ENCODE results near the gene SHISA4.
"Not testable (repeated sequence)": the region's sequence is repeated elsewhere in the genome, so short reads cannot be mapped to it uniquely, and the experiment has no call there.

Gene SHISA4, protein sequence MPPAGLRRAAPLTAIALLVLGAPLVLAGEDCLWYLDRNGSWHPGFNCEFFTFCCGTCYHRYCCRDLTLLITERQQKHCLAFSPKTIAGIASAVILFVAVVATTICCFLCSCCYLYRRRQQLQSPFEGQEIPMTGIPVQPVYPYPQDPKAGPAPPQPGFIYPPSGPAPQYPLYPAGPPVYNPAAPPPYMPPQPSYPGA

GRCh38 chr1:201888282-201889089 lies at the start of gene SHISA4:
Gene SHISA4 (plus strand): TSS chr1:201888898. CDS start chr1:201888995, 97 bp downstream.
- DNase-seq (ENCODE audit: low read depth): peak; percentile 91

GRCh38 chr1:201839089-201839488 lies 49.6 kb upstream of the SHISA4 start:
- not testable (repeated sequence) for DNase-seq (ENCODE audit: low read depth)

DNA sequence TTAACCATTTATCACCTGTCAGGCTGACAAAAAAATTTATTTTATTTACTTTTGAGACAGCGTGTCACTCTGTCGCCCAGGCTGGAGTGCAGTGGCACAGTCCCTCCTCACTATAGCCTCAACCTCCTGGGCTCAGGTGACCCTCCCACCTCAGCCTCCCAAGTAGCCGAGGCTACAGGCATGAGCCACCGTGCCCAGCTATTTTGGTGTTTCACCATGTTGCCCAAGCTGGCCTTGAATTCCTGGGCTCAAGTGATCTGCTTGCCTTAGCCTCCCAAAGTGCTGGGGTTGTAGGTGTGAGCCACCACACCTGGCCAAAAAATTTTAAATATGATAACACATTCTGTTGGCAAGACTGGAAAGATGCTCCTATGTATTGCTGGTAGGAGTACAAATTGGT lies 48.6 kb upstream of the SHISA4 start:
- DNase-seq (ENCODE audit: low read depth): no peak

GRCh38 chr1:201840490-201840889 lies 48.2 kb upstream of the SHISA4 start:
- no peak for DNase-seq (ENCODE audit: low read depth)

DNA sequence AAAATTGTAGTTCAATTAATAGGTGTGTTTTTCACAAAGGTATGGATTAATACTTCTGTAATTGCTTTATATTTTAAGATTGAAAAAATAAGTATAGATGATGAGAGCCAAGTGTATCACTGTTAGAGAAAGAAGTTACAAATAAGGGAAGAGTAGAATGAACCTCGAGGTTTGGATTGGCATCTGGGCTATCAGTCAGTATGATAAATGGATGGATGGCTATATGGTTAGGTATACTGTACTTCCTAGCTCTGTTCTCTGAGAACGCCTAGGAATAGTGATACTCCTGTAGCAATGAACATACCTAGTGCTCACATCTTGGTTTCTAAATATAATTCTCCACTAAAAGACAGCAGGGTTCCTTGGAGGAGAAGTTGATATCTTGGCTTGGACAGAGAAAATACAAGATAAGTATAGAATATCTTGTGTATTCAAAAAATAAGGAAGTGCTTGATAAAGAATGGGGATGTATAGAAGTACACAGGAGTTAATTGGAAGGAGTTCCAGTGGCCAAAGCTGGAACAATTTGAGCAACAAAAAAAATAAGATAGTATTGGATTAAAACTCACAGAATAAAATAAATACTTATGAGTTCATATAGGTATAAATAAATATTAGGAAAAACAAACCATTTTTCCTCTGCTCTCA lies 47.3 kb upstream of the SHISA4 start:
- no peak for DNase-seq (ENCODE audit: low read depth)

DNA sequence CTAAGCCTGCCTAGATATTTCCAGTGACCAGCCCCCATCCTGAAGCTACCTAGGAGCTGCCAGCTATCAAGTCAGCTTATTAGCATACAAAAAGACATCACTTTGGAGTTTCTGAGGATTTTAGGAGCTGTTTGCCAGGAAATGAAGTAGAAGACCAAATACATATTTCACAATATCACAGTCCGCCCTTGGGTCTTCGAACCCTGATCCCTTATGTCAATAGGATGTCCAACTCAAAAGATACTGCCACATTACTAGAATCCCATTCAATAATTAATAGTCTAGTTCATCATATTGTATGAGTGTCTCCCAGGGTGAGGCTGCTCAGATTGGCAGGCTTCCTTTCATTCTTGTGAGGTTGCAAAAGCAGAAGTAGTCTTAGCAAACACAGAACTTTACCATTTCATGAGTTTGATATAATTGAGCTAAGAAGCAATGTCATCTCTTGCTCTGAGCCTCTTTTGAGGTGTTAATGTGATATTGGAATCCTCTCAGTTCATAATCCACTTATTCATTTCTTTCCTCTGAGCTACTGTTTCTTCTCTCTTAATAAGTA lies 46.1 kb upstream of the SHISA4 start:
- peak; percentile 26 for DNase-seq (ENCODE audit: low read depth)

- DNase-seq (ENCODE audit: low read depth): peak; percentile 64
These were observed 43.2 kb upstream of the SHISA4 start for GRCh38 chr1:201845331-201846083.

DNA sequence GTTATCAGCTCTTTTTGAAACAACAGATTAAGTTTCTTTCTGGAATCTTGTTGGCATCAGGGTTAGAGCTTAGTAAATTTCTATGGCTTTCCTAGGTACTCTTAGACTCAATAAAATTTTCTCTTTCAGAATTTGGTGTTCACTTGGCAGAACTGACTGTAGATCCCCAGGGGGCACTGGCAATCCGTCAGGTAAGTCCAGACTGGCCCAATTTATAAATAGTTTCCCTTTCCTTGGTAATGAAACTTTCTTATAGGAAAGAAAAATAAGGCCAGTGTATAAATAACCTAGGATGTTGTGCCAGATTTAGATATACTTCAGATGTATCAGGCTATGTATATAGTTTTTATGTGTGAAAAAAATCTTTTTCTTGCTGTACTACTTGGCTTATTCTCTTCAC lies 41.5 kb upstream of the SHISA4 start:
- DNase-seq (ENCODE audit: low read depth): no peak

GRCh38 chr1:201848230-201848629 lies 40.5 kb upstream of the SHISA4 start:
- DNase-seq (ENCODE audit: low read depth): no peak

GRCh38 chr1:201849372-201850052 lies 39.2 kb upstream of the SHISA4 start:
- DNase-seq (ENCODE audit: low read depth): no peak

DNA sequence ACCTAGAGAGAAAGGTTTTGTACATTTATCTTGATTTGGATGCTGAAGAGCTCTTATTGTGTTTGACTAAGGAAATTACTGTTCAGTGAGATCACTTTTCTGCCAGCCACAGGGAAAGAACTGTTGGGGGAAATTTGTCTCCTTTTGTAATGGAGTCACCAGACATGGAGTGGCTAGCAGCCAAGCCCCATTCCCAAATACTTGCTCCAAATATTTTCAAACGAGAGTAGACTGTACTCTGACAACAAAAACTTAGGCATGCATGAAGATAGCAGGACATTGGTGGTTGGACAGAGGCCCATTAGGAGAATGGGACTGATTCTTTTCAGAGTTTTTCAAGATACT lies 38.7 kb upstream of the SHISA4 start:
- DNase-seq (ENCODE audit: low read depth): peak; percentile 97

- DNase-seq (ENCODE audit: low read depth): no peak
These were observed 36.7 kb upstream of the SHISA4 start for GRCh38 chr1:201851949-201852348.

DNA sequence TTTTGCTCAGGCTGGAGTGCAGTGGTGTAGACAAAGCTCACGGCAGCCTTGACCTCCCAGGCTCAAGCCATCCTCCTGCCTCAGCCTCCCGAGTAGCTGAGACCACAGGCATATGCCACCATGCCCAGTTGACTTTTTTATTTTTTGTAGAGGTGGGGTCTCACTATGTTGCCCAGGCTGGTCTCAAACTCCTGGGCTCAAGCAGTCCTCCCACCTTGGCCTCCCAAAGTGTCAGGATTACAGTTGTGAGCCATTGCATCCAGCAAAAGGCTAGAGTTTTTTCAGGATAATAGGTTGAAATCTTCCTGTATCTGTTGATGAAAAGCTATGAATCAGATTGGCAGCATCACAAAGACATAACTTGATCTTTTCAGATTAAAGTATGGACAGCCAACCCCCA lies 32.0 kb upstream of the SHISA4 start:
- not testable (repeated sequence) for DNase-seq (ENCODE audit: low read depth)

DNA sequence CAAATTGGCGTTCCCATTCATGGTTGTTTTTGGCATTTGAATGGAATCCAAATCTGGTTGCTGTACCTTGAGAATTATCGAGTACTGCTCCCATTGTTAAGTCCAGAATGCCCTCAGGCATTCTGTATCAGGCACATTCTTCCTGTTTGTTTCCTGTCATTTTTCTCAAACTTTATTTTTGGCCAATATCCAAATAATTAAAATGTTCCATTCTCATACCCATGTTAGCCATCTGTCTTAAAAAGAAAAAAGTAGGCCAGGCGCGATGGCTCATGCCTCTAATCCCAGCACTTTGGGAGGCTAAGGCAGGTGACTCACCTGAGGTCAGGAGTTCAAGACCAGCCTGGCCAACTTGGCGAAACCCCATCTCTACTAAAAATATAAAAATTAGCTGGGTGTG lies 29.3 kb upstream of the SHISA4 start:
- no peak for DNase-seq (ENCODE audit: low read depth)

DNA sequence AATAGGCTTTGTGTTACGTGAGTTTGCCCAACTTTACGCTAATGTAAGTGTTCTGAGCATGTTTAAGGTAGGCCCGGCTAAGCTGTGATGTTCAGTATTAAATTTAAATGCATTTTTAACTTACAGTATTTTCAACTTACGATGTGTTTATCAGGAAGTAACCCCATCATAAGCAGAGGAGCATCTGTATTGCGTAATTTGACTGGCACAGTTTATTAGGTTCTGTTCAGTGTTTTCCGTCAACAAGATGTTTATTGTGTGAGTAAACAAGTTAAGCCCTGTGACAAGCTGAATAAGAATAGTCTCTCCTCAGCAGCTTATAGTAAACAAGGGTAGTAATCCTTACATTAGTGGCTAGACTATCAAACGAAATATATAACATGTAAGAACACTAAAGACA lies 27.2 kb upstream of the SHISA4 start:
- no peak for DNase-seq (ENCODE audit: low read depth)

- peak; percentile 81 for DNase-seq (ENCODE audit: low read depth)
These were observed 18.3 kb upstream of the SHISA4 start for GRCh38 chr1:201870397-201870796.

GRCh38 chr1:201874672-201875071 lies 14.0 kb upstream of the SHISA4 start:
- no peak for DNase-seq (ENCODE audit: low read depth)

DNA sequence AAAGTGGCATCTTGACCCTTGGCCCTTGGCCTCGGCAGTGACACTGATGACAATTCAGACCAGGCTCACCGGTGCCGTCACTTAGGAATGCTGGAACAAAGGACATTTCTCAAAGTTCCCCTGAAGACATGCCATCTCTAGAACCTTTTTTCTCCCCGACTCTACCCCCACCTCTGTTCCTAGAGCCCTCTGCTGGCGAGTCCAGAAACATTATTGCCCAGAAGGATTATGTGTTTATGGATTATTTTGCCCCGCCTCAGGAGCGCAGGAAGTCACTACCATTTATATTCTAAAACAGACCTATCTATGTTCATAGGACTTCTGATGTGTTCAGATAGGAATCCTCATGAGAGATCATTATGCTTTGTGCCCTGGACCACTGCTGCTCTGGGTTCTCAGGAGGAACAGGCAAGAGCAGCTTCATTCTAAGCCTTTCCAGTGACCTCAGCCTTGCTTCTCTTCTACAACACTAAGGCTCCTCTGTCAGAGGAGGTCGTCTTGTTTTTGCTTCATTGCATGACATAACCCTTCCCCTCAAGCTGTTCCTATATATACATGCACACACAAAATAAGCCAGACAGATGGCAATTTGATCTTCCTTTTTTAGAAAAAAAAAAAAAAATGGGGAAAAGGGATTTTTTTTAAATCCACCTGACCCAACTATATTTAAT lies 12.4 kb upstream of the SHISA4 start:
- DNase-seq (ENCODE audit: low read depth): peak; percentile 45

DNA sequence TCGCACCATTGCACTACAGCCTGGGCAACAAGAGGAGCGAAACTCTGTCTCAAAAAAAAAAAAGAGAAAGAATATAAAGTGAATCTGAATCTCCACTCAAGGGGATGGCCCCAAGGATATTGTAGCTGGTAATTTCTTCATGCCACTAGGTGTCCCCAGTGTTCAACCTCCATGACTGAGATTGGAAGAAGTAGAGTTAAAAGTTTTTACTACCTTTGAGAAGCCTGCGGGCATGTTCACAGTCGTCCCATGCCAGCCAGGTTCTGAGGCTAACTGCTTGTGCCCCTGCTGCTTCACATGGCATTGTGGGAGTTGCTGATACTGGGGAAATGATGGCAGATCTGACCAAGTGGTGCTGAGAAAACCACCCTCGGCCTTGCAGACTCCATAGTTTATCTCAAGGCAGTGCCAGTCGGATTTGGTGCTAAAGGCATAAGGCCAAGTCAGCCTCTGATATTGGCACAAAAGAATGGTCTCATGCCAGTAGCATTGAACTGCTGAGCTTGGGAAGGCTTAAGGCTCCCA lies 10.8 kb upstream of the SHISA4 start:
- DNase-seq (ENCODE audit: low read depth): peak; percentile 71

DNA sequence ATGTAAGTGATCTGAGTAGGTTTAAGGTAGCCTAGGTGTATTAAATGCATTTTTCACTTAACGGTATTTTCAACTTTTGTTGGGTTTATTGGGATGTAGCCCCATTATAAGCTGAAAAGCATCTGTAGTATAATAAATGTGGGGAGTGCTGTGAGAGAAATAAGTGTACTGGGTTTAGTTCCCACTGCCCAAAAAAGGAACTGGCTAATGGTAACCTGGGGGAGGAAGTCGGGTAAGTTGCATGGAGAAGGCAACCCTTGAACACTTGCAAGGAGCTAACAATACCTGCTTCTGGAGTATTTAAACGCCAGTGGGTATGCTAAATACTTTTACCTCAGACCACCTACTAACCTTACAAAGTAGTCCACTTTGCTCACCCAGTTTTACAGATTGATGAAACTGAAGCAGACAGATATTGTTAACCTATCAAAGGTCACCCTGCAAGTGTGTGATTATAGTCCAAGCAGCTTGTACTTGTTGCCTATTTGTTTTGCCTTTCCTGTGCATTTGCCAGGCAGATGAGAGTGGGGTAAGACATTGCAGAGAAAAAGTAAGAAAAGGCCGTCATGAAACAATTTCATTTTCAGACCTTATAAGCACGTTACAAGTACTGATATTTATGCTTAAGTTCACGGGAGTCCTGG lies 7.6 kb upstream of the SHISA4 start:
- DNase-seq (ENCODE audit: low read depth): no peak
